EH (cell line): ENCODE measurements around the gene ARAP3.
A peak's percentile ranks its signal among the peaks of the same experiment; 100 is the strongest.

Source experiments
- DNase-seq: peaks from one replicate; pipeline ENCODE4 v3.0.0-alpha.2; 2015; ENCODE audit warnings: low read depth

Gene ARAP3

GRCh38 chr5:141697586-141697985 lies 15.6 kb upstream of the ARAP3 start:
- DNase-seq, result no peak

- DNase-seq, result no peak
Observed at GRCh38 chr5:141696431-141696830, 14.4 kb upstream of the ARAP3 start.

- peak; percentile 54 for DNase-seq
Observed at GRCh38 chr5:141695627-141696215, 13.7 kb upstream of the ARAP3 start.

GRCh38 chr5:141694479-141694878 lies 12.4 kb upstream of the ARAP3 start:
- no peak for DNase-seq

GRCh38 chr5:141692919-141693725 lies 11.1 kb upstream of the ARAP3 start:
- peak; percentile 64 for DNase-seq

- no peak for DNase-seq
Observed at GRCh38 chr5:141692533-141692888, 10.5 kb upstream of the ARAP3 start.

- peak; percentile 81 for DNase-seq
Observed at GRCh38 chr5:141691867-141692532, 10.0 kb upstream of the ARAP3 start.

- DNase-seq, result no peak
Observed at GRCh38 chr5:141691286-141691866, 9.3 kb upstream of the ARAP3 start.

GRCh38 chr5:141686648-141687416 lies 4.8 kb upstream of the ARAP3 start:
- no peak for DNase-seq

- DNase-seq, result no peak
Observed at GRCh38 chr5:141685591-141685990, 3.6 kb upstream of the ARAP3 start.

- no peak for DNase-seq
Observed at GRCh38 chr5:141683596-141684141, 1.6 kb upstream of the ARAP3 start.

GRCh38 chr5:141681295-141681694 lies 735 bp downstream of the ARAP3 start:
- no peak for DNase-seq

- peak; percentile 60 for DNase-seq
Observed at GRCh38 chr5:141680751-141681201, 1.3 kb downstream of the ARAP3 start.

GRCh38 chr5:141680178-141680577 lies 1.9 kb downstream of the ARAP3 start:
- no peak for DNase-seq

- no peak for DNase-seq
Observed at GRCh38 chr5:141677415-141677814, 4.6 kb downstream of the ARAP3 start.

GRCh38 chr5:141675672-141676071 lies 6.4 kb downstream of the ARAP3 start:
- DNase-seq, result no peak

GRCh38 chr5:141674747-141675146 lies 7.3 kb downstream of the ARAP3 start:
- DNase-seq, result no peak

- no peak for DNase-seq
Observed at GRCh38 chr5:141672841-141673813, 8.9 kb downstream of the ARAP3 start.

- no peak for DNase-seq
Observed at GRCh38 chr5:141672071-141672840, 9.8 kb downstream of the ARAP3 start.

GRCh38 chr5:141669520-141669919 lies 12.5 kb downstream of the ARAP3 start:
- DNase-seq, result no peak
